IPS-18c (cell line): Measurements from ENCODE around the gene FSD1.
A peak's percentile ranks its signal among the peaks of the same experiment; 100 is the strongest.
"Not testable (repeated sequence)": the region's sequence is repeated elsewhere in the genome, so short reads cannot be mapped to it uniquely, and the experiment has no call there.

Source experiments
- H3K4me3 ChIP-seq: 2 replicates; pipeline ENCODE4 v1.7.0; 2013; ENCODE audit warnings: low read depth, mild to moderate bottlenecking, low read length, moderate library complexity; ENCODE audit not compliant: insufficient read depth
- H3K9me3 ChIP-seq: one replicate; pipeline ENCODE4 v1.6.1; 2013; ENCODE audit warnings: mild to moderate bottlenecking, low read length, moderate library complexity; ENCODE audit not compliant: control insufficient read depth, insufficient read depth

FSD1 gene

DNA sequence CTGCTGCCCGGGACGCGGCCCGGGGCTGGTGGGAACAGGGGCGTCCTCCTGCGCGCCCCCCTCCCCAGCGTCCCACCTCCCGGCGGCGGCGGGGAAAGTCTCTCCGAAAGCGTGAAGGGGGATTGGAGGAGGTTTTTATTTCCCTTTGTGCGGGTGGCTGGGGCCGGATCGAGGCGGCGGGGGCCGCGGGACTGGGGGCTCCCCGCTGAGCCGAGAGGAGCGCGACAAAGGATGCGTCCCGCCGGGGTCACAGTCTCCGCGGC, 25.2 kb upstream of the FSD1 start:
- Histone ChIP-seq H3K4me3 (peak overlapping the region; percentile 63), H3K9me3 (no peaks in the 10 kb centered on the region)

DNA sequence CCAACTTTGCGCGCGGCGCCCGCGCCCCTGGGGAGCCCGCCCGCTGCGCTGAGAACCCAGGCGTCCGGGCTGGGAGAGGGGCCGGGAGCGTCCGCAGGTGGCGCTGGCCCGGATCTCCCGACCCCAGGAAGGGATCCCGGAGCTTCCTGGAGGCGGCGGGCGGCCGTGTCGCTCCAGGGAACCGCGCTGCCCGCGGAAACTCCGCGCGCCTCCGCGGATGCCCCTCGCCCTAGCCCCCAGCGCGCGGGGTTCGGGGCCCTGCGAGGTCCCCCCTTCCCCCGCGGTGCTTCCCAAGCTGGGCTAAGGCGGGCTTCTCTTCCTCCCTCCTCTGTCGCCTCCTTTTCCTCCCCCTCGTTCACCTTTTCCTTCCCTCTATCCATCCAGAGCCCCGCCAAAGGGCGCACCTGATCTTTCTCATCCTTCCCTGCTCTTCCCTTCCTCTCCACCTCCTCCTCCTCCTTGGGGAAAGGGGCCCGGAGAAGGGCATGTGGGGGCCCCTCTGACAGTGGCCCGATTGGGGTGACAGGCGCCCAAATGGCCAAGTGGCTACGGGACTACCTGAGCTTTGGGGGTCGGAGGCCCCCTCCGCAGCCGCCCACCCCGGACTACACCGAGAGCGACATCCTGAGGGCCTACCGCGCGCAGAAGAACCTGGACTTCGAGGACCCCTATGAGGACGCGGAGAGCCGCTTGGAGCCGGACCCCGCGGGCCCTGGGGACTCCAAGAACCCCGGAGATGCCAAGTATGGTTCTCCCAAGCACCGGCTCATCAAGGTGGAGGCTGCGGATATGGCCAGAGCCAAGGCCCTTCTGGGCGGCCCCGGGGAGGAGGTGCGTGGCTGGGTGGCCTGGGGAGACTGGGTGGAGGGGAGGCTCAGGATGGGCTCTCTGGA, 24.6 kb upstream of the FSD1 start:
- Histone ChIP-seq H3K4me3 (peak overlapping the region; percentile 63), H3K9me3 (no peaks in the 10 kb centered on the region)

DNA sequence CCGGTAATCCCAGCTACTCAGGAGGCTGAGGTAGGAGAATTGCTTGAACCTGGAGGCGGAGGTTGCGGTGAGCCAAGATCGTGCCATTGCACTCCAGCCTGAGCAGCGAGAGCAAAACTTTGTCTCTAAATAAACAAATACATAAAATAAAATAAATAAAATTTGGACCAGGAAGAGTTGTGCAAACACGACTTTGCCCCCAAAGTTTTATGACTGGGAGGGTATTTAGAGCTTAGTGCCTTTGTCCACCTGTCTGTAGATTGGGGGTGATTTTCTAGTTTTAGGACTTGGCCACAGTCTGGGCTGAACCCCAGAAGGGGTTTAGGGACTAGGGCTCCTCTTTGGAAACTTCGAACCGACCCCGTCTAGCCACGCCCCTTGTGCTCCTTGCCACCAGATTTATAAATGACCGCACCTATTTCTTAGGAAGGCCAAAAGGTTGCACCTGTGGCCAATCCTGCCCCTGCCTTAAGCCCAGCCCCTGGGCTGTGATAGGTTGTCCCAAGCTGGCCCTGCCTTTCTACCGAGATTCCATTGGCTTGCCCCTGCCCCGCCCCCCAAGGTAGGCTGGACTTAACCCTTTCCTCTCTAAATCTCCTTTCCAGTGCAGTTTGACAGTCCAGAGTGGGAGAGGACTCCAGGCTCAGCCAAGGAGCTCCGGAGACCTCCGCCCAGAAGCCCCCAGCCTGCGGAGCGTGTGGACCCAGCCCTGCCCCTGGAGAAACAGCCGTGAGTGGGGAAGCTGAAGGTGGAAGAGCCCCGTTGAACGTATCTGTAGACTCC, 20.0 kb upstream of the FSD1 start:
- no peak overlapping the region; the same call in 1 of the 2 replicates for H3K4me3 ChIP-seq
- H3K9me3 ChIP-seq = no peaks in the 10 kb centered on the region

DNA sequence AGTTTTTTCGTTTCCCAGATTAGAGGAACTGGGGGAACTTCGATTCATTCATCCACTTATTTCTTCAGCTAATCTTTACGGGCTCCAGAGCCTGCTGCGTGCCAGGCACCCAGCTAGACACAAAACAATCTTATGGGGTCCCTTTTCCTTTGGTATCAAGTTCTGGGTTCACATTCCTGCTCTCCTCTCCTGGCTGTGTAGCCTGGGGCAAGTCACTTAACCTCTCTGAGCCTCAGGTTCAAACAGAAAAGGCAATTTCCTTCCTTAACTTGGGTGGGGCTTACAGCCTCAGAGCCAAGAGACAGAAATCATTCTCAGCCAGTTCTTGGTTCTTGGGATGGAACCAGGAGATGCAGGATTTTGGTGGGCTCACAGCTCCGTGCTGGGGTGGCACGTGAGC, 19.4 kb upstream of the FSD1 start:
- Histone ChIP-seq H3K4me3 (no peak overlapping the region), H3K9me3 (no peaks in the 10 kb centered on the region)

DNA sequence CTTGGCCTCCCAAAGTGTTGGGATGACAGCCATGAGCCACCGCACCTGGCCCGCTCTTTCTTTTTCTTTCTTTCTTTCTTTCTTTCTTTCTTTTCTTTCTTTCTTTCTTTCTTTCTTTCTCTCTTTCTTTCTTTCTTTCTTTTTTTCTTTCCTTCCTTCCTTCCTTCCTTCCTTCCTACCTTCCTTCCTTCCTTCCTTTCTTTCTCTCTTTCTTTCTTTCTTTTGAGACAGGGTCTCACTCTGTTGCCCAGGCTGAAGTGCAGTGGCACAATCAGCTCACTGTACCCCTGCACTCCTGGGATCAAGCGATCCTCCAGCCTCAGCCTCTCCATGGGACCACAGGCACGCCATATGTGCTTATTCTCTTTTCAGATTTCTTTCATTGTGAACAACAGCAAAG, 18.3 kb upstream of the FSD1 start:
- H3K9me3 ChIP-seq, H3K4me3 ChIP-seq: not testable (repeated sequence)

DNA sequence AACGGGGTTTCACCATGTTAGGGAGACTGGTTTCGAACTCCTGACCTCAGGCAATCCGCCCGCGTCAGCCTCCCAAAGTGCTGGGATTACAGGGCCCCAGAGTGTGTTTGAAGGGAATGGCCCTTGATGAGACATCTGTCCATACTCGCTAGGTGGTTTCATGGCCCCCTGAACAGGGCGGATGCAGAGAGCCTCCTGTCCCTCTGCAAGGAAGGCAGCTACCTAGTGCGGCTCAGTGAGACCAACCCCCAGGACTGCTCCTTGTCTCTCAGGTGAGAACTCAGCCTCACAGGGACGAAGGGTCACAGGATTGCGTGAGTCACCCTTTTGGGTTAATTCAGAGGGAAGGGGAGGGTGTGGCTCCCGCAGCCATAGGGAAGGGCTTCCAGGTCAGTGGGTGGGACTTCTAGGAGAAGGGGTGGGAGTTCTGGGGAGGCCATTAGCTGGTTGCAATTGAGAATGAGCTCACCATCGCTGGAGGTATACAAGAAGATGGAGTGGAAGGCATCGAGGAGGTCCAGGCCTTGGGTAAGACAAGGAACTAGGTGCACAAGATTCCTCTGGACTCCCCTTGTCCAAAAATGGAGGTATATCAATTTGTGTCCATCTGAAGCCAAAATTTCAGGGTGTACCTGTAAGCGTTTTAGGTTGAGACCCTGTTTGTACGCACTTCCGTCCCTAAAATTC, 16.2 kb upstream of the FSD1 start:
- H3K4me3 ChIP-seq = no peak overlapping the region

DNA sequence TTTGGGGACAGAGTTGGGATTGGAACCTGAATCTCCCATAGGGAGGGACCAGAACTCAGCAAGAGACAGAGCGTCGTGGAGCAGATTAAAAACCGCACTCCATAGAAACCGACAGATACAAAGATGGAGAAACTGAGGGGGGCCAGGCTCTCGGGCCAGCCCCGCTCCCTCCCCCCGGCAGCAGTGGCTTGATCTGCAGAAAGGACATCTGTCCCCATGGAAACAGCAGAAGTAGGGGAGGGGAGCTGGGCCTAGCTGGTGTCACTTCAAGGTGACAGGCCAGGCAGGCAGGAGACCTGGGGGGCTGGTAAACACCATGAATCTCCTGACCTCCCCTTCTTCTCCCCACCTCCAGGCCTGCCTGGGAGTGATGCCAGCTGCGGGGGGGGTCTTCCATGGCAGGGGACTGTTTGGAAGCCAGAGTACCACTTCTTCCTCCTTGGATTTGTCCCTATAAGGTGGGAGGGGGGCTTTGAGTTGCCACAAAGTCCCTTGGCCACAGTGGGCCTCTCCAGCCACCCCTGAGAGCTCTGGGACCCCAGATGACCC, 13.1 kb upstream of the FSD1 start:
- Histone ChIP-seq H3K4me3 (no peak overlapping the region), H3K9me3 (no peaks in the 10 kb centered on the region)

More for the DNA sequence above, 16.2 kb upstream of the FSD1 start:
- H3K9me3 ChIP-seq = no peaks in the 10 kb centered on the region

DNA sequence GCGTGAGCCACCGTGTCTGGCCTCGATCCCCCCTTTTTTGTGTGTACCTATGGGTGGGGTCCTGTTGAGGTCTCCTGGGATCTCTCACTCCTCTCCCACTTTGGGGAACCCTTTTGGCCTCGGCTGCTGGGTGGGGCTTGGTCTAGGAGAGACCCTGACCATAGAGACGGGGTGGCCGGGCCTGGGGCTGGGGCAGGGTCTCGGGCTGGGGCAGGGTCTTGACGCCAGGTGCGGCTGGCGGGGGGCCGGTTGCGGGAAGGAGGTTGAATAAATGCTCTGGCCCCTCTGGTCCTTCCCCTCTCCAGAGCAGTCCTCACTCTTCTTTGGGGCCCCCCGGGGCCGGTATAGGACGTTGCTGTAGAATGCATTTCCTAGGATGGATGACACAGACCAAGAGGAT, 11.9 kb upstream of the FSD1 start:
- Histone ChIP-seq H3K4me3 (no peak overlapping the region), H3K9me3 (no peaks in the 10 kb centered on the region)

DNA sequence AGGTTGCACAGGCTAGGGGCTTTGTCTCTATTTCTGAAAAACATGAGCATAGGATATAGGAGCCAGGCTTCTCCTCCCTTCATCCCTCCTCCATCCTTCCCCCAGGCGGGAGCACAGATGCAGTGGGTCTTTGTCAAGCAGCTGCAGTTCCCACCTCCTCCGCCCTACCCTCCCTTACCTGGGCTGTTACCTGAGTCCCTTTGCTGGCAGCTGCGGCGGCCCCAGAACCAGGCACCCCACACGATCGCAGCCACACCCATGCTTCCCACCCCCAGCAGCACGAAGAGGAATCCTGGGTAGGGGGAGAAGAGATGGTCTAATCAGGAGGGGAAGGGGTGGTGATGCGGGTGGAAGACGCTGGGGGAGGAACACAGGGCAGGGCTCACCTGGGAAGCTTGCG, 10.0 kb upstream of the FSD1 start:
- H3K4me3 ChIP-seq = no peak overlapping the region
- H3K9me3 ChIP-seq = no peaks in the 10 kb centered on the region

DNA sequence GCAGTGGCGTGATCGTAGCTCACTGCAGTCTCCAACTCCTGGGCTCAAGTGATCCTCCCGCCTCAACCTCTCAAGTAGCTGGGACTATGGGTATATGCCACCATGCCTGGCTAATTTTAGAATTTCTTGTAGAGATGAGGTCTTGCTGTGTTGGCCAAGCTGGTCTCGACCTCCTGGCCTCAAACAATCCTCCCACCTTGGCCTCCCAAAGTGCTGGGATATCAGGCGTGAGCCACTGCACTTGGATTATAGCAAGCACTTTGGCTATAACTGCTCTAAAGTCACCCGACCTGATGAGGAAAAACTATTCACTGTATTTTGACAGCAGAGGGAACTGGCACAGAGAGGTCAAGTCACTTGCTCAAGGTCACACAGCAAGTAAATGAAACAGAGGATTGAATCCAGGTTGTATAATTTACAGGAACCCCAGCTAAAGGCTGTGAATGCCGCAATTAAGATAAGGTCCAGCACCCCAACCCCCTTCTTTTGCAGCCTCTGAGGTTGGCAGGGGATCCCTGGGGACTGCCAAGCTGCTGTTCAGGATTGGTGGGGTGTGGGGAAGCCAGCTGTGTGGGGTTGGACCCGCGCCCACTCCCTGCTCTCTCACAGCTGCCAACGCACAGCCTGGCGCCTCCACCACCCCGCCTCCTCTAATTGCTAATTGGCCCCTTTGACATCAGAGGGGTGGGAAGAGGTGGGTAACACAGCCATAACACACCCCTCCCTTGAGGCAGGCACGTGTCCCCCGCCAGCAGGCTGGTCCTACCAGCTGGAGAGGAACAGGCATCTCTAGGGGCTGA, 8.2 kb upstream of the FSD1 start:
- Histone ChIP-seq H3K4me3 (no peak overlapping the region), H3K9me3 (no peaks in the 10 kb centered on the region)

DNA sequence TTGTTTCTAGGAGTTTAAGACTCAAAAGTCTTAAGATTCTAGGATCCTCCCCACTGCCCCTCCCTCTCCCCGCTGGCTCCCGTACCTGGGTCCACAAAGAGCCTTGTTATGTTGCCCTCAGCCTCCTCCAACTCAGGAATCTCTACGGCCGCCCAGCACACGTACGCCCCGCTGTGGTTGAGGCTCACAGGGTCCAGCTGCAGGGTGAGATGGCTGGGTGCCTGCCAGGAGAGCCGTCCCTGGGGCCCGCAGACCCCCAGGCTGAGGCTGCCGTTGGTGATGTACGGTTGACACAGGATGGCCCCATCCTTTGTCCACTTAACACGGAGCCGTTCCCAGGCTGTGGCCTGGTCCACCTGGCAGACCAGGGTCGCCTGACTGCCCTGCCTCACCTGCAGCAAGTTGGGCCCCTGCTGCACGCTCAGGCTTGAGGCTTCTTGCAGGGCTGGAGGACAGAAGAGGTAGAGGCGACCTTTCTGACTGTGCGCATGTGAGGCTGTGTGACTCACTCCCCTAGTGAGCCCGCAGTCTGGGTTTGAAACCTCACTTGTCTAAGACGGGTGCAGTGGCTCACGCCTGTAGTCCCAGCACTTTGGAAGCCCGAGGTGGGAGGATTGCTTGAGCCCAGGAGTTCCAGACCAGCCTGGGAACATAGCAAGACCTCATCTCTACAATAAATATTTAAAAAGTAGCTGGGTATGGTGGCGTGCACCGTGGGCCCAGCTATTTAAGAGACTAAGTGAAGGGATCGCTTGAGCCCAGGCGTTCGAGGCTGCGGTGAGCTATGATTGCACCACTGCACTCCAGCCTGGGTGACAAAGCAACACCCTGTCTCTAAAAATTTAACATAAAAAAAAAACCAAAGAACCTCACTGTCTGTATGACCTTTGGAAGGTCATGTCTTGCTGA, 6.2 kb upstream of the FSD1 start:
- no peaks in the 10 kb centered on the region for H3K9me3 ChIP-seq
- no peak overlapping the region for H3K4me3 ChIP-seq

DNA sequence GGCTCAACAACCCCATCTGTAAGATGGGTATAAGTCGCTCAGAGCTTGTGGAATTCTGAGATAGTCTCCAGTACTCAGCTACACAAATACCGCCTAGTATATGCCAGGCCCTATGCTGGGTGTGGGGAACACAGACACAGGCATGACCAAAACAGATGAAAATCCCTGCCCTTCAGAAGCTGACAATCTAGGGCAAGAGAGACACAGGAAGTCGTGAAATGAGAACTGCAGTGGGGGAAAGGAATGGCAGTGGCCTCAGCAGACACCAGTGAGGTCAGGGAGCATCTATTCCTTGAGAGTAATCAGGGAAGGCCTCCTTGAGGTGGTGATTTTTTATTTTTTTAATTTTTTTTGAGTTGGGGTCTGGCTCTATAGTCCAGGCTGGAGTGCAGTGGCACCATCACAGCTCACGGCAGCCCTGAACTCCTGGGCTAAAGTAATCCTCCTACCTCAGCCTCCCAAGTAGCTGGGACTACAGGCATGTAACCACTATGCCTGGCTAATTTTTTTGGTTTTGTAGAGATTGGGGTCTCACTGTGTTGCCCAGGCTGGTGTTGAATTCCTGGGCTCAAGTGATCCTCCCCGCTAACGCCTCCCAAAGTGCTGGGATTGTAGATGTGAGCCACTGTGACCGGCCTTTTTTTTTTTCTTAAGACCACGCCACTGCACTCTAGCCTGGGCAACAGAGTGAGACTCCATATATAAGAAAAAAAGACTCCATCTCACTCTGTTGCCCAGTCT, 5.4 kb upstream of the FSD1 start:
- H3K9me3 ChIP-seq = no peaks in the 10 kb centered on the region
- H3K4me3 ChIP-seq = no peak overlapping the region

DNA sequence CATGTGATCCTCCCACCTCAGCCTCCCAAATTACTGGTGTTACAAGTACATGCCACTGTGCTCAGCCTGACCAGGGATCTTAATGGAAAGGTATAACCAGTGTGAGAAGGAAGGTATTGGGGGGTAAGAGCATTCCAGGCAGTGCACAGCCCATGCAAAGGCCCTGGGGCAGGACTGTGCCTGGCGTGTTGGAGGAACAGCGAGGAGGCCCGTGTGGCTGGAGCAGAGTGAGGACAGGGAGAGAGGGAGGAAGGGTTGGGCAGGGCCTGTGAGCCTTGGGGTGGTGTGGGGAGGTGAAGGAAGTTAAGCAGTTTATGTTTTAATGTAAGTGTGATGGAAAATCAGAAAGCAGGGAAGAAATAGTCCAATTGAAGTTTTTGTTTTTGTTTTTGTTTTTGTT, 3.8 kb upstream of the FSD1 start:
- Histone ChIP-seq H3K9me3 (no peaks in the 10 kb centered on the region), H3K4me3 (no peak overlapping the region)

DNA sequence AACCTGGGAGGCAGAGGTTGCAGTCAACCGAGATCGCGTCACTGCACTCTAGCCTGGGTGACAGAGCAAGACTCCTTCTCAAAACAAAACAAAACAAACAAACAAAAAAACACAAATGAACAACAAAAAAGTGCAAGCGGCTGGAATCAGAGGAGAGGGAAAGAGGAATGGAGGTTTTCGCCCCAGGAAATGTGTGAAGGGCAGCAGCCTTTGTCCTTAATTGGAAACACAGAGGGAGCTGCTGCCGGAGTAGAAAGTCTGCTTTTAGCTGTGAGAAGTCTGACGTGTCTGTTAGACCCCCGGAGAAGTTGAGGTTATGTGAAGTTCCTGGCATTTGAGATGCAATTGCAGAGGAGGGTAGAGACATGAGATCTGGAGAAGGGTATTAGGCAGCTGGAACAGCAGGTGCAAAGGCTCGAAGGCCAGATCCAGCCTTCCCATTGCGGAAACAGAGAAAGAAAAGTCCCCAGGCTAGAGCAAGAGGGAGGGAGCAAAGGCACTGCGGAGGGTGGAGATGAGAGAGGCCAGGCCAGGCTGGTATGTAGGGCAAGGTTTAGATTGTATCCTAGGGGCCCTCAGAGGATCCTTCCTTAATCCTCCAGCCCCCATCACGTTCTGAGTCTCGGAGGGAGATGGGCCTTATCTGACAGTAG, 2.7 kb upstream of the FSD1 start:
- Histone ChIP-seq H3K4me3 (no peak overlapping the region), H3K9me3 (no peaks in the 10 kb centered on the region)

DNA sequence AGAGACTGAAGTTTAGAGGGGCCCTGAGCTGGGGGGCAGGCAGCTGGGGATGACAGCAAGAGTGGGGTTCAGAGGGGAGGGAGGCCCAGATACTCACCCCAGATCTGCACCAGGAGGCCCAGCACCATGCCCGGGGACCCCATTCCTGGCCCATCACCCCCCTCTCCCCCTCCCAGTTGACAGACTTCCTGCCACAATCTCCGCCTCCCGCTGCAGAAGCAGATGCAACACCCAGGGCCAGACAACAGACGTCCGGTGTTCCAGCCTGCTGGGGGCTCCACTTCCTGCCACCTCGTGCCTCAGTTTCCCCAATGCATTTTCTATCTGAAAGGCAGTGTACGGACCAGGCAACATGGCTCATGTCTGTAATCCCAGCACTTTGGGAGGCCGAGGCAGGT, 2.2 kb upstream of the FSD1 start, which contains the start of gene TMIGD2:
Gene TMIGD2, minus strand, starts transcription at position 147 of the 398 bp plus-strand sequence. Its CDS starts 4 bp downstream, at position 143.
- Histone ChIP-seq H3K4me3 (no peak within 1 kb of the TSS), H3K9me3 (no peaks in the 10 kb centered on the region)
